GM21786 (cell line): Measurements from ENCODE around the gene NOS1AP.
"Not testable (repeated sequence)": the region's sequence is repeated elsewhere in the genome, so short reads cannot be mapped to it uniquely, and the experiment has no call there.

Experiments used
- ATAC-seq: cut with Tn5 transposase; IDR thresholded peaks from one replicate; pipeline ENCODE4 v1.9.1; 2021; ENCODE audit not compliant: unreplicated experiment

NOS1AP gene

DNA sequence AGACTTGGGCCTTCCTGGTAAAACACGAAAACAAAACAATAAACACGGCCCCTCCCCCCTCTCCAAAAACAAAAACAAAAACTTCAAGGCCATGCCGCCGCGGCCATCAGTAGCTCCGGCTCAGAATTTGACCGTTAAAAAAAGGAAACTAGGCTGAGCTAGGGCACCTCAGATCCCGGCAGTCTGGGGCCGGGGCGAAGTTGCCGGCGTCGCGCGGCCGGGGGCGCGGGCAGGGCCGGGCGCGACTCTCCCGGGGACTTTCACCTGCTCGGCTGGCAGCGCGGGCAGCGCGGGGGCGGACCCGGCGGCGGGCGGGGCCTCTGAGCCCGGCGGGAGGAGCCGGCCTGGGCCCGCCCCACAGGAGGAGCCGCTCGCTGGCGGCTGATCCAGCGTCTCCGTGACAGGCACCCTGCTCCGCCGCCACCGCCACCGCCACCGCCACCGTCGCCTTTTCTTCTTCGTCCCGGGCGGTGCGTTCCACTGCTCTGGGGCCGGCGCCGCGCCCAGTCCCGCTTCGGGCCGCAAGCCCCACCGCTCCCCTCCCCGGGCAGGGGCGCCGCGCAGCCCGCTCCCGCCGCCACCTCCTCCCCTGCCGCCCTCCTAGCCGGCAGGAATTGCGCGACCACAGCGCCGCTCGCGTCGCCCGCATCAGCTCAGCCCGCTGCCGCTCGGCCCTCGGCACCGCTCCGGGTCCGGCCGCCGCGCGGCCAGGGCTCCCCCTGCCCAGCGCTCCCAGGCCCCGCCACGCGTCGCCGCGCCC is at the start of gene NOS1AP:
Gene NOS1AP (plus strand): TSS at position 358 of the 760 bp plus-strand sequence. CDS start 487 bp downstream, outside the sequence.
- peak; percentile 97 for ATAC-seq

DNA sequence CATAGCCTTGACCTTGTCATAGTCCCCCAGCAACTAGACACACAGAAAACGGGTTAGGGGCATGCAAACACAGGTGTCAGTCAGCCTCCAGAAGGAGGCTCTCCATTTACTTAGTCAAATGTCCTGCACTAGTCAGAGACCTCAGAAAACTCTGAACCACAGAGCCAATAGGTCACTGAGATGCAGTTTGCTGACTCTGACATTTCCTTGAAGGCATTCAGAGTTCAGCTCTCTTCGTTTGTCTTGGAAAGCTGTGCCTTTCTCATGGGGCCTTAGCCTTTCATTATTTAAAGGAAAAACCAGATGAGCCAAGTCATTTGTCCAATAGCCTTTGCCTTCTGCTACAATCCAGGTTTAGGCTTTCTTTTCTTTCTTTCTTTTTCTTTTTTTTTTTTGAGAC is 49.3 kb upstream of the NOS1AP start:
- no peak for ATAC-seq

DNA sequence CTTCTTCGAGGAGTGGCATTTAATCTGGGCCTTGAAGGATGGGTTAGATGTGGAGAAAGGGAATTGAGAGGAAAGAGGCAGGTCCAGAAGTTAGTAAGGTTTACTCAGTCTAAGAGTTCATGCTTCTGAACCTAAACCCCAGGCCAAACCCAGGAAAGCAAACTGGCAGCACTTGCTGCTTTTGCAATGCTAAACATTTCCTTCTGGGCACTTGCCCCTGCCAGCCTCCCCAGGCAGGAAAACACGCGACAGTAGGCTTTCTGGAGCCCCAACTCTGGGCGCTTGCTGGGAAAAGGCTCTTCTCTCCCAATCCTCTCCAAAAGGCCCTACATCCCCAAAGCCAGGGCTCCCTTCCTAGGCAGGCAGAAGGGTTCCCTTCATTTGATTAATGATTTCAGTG is 48.4 kb upstream of the NOS1AP start:
- ATAC-seq = no peak

DNA sequence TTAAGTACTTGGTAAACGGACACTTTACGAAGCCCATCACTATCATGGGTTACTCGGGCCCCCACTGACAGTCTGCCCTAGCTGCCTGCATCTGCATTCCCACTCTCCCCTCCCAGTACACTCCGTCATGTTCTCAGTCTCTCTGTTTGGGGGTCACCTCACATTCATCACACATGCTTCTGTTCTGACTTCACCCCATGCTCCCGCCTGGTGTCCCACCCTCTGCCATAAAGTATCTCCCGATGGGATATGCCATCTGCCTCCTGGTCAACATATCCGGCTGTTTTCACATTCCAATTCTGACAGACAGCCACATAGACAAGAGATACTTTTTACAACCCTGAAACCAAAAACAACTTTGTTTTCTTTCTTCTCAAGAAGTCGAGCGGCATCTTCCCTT is 46.9 kb upstream of the NOS1AP start:
- ATAC-seq = no peak

- ATAC-seq = no peak
Measured at GRCh38 chr1:162023181-162023546, 46.3 kb upstream of the NOS1AP start.

GRCh38 chr1:162023547-162024501 is 45.7 kb upstream of the NOS1AP start, which contains the start of gene OLFML2B:
Gene OLFML2B, minus strand, starts transcription at chr1:162023869. Its CDS starts 439 bp downstream, at chr1:162023430.
- ATAC-seq = no peak

DNA sequence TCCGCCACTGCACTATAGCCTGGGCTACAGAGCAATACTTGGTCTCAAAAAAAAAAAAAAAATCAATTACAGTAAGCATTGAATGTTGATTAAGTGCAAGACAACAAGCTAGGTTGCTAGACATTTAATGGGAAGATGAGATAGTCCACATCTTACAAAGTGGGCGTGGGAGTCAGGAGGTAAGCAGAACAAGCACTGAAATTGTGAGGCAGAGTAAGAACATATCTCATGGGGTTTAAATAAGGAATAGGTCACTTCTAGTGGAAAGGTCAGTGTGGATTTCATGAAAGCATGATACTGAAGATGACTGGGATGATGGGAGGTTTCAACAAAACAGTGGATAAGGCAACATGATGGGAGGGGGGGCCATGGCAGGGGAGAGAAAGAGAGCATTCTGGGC is 44.0 kb upstream of the NOS1AP start:
- no peak for ATAC-seq

GRCh38 chr1:162026881-162027280 is 42.6 kb upstream of the NOS1AP start:
- no peak for ATAC-seq

GRCh38 chr1:162028726-162029125 is 40.8 kb upstream of the NOS1AP start:
- peak; percentile 58 for ATAC-seq

DNA sequence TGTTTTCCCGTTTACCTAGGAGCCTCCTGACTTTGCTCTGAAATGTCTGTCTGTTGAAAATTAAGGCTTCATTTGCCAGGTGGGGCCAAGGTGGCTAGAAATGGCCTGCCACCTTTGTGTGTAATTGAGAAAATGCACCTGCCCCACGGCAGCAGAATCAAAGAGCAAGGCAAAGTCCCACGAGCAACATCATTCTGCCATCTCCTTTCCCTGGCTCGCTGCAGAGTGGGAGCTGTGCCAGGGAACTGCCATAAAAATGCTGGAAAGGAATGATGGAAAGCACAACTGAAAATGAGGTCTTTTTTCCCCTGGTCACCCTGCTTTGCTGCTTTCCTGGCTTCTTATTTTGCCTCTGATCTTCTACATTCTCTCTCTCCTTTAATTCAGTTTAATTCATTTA is 40.3 kb upstream of the NOS1AP start:
- no peak for ATAC-seq

- ATAC-seq = no peak
Measured at GRCh38 chr1:162030759-162031280, 38.7 kb upstream of the NOS1AP start.

DNA sequence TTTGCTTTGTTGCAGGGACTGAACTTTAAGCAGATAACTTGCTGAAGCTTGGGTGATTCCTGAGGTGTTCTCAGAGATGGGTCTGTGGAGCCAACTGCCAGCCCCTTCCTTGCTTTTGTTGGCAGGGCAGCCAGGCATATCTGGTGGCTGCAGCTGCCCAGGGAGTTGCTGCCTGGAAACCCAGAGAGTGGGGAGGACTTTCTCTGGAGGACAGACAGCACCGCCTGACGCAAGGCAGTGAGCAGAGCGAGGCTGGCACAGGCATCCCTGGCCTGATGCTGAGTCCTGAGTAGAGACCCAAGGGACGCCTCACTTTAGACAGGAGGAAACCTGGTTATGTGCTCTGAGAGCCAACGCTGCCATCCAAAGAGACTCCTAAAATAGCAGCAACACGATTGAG is 36.1 kb upstream of the NOS1AP start:
- no peak for ATAC-seq

- no peak for ATAC-seq
Measured at GRCh38 chr1:162035241-162035640, 34.2 kb upstream of the NOS1AP start.

GRCh38 chr1:162036163-162036562 is 33.3 kb upstream of the NOS1AP start:
- no peak for ATAC-seq

GRCh38 chr1:162038624-162039023 is 30.9 kb upstream of the NOS1AP start:
- no peak for ATAC-seq

- ATAC-seq = no peak
Measured at GRCh38 chr1:162040001-162040400, 29.5 kb upstream of the NOS1AP start.

- no peak for ATAC-seq
Measured at GRCh38 chr1:162040657-162041056, 28.8 kb upstream of the NOS1AP start.

- no peak for ATAC-seq
Measured at GRCh38 chr1:162042361-162042760, 27.1 kb upstream of the NOS1AP start.

DNA sequence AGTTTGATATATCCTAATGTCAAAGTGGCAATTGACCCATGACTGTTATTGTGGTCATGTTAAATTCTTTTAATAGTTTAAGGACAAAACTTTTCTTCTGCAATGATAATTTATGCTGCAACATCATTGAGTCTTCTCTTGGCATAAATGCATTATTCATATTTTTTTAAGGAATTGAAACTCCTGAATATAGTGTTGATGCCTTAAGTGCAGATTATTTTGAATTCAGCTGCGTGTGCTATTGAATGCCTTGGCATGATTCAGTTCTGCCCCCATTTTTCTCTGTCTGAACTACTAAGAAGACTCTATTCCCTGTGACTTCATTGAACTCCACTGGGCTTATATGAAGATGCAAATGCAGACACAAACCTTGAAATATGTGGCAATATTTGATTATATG is 22.6 kb upstream of the NOS1AP start:
- ATAC-seq = no peak

GRCh38 chr1:162053949-162054348 is 15.5 kb upstream of the NOS1AP start:
- ATAC-seq = not testable (repeated sequence)

GRCh38 chr1:162055062-162055461 is 14.4 kb upstream of the NOS1AP start:
- ATAC-seq = no peak

GRCh38 chr1:162056043-162056442 is 13.4 kb upstream of the NOS1AP start:
- no peak for ATAC-seq
